Subcutaneous adipose tissue (tissue), 4 donors: ENCODE results near the gene TMEM132E. TPM values are rescaled to one million over a fixed set of nuclear protein-coding genes. Genes with fewer than 3 reads are reported as not detected.

Experiments
- CTCF ChIP-seq: fragments of 450-650 bp; IDR thresholded peaks from one replicate; pipeline ENCODE4 v1.5.1; 2016; ENCODE audit warnings: low read depth, mild to moderate bottlenecking, control low read depth, antibody characterized with exemption, moderate library complexity
- total RNA-seq, 4 donors: library from RNA; depleted of rRNA; stranded (reverse); fragments of >200 nt; gene quantifications; one replicate each; pipeline ENCODE4 v1.1.0, GENCODE V29; 2016

TMEM132E gene
- total RNA-seq, 4 donors from 2014 or later = 0.17 to 1.5 (median 0.27) TPM

- TF ChIP-seq CTCF = no peak
Observed at GRCh38 chr17:34645594-34645993, 66.2 kb downstream of the TMEM132E start.

GRCh38 chr17:34647511-34647910 lies 68.1 kb downstream of the TMEM132E start:
- TF ChIP-seq CTCF = no peak

GRCh38 chr17:34650051-34650750 lies 70.8 kb downstream of the TMEM132E start:
- no peak for TF ChIP-seq CTCF

GRCh38 chr17:34651402-34651811 lies 72.0 kb downstream of the TMEM132E start:
- TF ChIP-seq CTCF = no peak

GRCh38 chr17:34652021-34652555 lies 72.7 kb downstream of the TMEM132E start:
- TF ChIP-seq CTCF = no peak

GRCh38 chr17:34653511-34653910 lies 74.1 kb downstream of the TMEM132E start:
- TF ChIP-seq CTCF = no peak

- no peak for TF ChIP-seq CTCF
Observed at GRCh38 chr17:34654276-34654880, 75.0 kb downstream of the TMEM132E start.
